GM18505 (cell line): ENCODE data around the gene JMJD7.

Experiments used
- ATAC-seq: cut with Tn5 transposase; IDR thresholded peaks from one replicate; pipeline ENCODE4 v1.9.1; 2021; ENCODE audit not compliant: unreplicated experiment
- POLR2A ChIP-seq: IDR thresholded peaks from 4 replicates; pipeline ENCODE4 v1.6.1; 2011; ENCODE audit warnings: borderline replicate concordance; ENCODE audit not compliant: insufficient read depth, insufficient read length; ENCODE audit errors: extremely low read depth

JMJD7 gene

DNA sequence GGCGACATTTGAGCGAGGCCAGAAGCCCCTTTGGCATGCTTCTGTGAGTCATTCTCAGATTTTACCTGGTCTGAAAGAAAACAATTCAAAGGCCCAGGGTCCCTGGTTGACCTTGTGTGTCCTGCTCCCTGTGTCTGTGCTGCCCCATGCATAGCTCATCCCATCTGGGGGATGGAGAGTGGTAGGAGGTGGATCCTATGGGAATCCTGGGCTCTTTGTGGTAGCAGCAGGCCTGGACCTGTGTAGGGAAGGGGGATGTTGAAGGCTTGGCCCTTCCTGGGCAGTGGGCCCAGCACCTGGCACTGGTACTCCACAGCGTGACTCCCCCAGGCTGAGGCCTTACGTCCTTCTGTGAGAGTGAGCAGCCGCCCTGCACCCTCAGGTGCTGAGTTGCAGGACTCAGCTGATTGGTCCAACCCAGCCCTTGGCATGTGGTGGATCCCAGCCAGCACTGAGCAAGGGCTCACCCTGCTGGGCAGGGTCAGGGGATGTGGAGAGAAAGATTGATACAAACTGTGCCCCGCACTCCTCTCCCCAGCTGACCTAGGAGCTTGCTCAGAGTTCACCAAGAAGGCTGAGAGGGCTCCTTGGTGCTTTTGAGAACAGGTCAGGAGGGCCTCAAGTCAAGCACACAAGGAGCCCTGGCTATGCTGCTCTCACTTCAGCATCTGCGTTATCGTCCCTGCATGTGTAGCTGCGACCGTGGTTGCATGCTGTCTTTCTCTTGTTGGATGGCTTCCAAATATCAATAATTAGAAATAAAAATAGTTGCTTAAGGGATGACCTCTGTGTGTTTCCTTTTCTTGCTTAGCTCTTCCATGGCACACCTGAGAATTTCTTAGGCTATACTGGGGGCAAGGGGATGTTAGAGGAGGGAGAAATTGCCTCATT, 21.4 kb upstream of the JMJD7 start:
- no peak for ATAC-seq
- no peak for TF ChIP-seq POLR2A

DNA sequence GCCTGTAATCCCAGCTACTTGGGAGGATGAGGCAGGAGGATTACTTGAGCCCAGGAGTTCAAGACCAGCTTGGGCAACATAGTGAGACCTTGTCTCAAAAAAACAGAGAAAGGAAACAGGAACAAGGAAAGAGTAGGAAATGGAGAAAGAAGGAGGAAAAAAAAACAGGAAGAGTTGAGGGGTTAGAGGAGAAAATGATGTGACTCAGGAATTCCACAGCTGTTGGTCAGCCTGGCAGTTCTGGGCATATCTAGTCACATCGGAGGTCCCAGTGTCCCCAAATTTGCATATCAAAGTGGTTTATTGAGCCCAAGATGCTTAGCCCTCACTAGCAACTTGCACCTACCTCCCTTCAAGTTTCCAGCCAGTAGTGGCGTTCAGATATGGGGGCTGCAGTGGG, 18.8 kb upstream of the JMJD7 start:
- ATAC-seq, result no peak
- no peak for TF ChIP-seq POLR2A

- no peak for TF ChIP-seq POLR2A
- ATAC-seq, result no peak
Measured at GRCh38 chr15:41809526-41810220, 18.2 kb upstream of the JMJD7 start.

DNA sequence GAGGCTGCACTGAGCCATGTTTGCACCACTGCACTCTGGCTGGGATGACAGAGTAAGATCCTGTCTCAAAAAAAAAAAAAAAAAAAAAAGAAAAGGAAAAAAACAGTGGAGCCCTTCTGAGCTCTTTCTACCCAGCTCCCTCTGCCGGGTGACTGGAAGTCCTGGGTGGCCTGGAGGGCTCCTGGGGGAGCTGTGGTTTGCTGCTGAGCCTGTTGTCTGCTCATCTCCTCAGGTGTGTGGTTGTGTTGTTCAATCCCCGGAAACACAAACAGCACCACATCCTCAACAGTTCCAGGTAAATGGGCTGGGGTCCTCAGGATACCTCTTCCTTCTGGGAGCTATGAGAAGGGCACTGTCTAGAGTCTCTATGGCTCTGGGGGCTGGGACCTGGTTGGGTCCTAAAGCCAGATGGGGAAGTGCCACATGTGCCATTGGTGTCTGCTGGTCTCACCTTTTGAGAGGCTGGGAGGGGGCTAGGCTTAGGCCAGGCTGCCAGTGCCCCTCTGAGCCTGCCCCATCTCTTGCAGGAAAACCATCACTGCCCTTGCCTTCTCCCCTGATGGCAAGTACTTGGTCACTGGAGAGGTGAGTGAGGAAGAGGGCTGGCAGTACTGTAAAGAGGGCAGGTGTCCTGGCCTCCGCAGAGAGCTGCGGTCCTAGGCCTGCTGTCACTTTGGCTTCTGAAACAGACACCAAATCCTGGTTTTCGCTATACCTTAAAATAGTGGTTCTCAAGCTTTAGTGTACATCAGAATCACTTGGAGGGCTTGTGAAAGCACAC, 17.1 kb upstream of the JMJD7 start:
- TF ChIP-seq POLR2A, result no peak
- no peak for ATAC-seq

GRCh38 chr15:41811432-41812195, 16.3 kb upstream of the JMJD7 start:
- no peak for TF ChIP-seq POLR2A
- no peak for ATAC-seq

- no peak for ATAC-seq
- TF ChIP-seq POLR2A, result no peak
Measured at GRCh38 chr15:41812820-41813375, 15.0 kb upstream of the JMJD7 start.

DNA sequence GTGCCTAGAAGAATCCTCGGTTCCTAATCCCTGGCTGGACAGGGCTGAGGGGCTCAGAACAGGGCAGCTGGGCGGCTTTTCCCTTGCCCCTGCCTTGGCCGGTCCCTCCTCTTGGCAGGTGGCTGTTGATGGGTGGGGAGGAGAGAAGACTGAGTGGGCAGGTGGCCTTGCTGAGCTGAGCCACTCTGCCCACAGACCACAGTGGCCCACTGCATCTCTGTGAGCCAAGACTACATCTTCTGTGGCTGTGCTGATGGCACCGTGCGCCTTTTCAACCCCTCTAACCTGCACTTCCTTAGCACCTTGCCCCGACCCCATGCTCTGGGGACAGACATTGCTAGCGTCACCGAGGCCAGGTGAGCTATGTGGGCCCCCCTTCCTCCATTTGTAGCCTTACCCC, 14.5 kb upstream of the JMJD7 start:
- TF ChIP-seq POLR2A, result no peak
- ATAC-seq, result no peak

GRCh38 chr15:41814534-41814933, 13.4 kb upstream of the JMJD7 start:
- no peak for ATAC-seq
- no peak for TF ChIP-seq POLR2A

DNA sequence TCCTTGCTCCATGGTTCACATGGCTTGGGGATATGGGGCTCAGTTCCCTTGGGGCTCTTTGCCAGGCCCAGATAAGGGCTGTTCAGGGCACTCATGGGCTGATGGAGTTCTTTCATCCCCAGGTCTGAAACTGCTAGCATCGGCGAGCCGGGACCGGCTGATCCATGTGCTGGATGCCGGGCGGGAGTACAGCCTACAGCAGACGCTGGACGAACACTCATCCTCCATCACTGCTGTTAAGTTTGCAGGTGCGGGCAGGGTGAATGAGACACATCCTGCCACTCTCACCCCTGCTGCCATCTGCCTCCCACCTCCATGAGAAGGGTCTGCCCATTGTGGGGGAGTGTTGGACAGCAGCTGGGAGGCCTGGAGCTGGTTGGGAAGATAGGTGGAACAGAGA, 11.1 kb upstream of the JMJD7 start:
- no peak for ATAC-seq
- no peak for TF ChIP-seq POLR2A

DNA sequence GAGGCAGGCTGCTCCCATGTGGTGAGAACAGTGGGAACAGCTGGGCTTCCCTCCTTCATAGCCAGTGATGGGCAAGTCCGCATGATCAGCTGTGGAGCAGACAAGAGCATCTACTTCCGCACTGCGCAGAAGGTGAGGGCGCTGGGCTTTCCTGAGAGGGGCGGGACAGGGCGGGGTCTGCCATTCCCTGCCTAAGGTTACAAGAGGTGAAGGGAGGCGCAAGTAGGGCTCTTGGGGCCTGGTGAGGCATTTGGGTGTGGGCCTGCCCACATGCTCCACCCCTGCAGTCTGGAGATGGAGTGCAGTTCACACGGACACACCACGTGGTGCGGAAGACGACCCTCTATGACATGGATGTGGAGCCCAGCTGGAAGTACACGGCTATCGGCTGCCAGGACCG, 10.6 kb upstream of the JMJD7 start:
- ATAC-seq, result no peak
- TF ChIP-seq POLR2A, result no peak

GRCh38 chr15:41817781-41818180, 10.1 kb upstream of the JMJD7 start:
- ATAC-seq, result no peak
- TF ChIP-seq POLR2A, result no peak

GRCh38 chr15:41819455-41820050, 8.3 kb upstream of the JMJD7 start:
- TF ChIP-seq POLR2A, result no peak

More at GRCh38 chr15:41819455-41820050, 8.3 kb upstream of the JMJD7 start:
- no peak for ATAC-seq
